ENCODE results near the gene CTDNEP1.

The CTDNEP1 gene

GRCh38 chr17:7251661-7252175 lies at the start of gene CTDNEP1:
TSS of gene CTDNEP1 (minus strand) at chr17:7251734. CDS start at chr17:7251296, 438 bp downstream.
- DNase-seq = peak; percentile 91

DNA sequence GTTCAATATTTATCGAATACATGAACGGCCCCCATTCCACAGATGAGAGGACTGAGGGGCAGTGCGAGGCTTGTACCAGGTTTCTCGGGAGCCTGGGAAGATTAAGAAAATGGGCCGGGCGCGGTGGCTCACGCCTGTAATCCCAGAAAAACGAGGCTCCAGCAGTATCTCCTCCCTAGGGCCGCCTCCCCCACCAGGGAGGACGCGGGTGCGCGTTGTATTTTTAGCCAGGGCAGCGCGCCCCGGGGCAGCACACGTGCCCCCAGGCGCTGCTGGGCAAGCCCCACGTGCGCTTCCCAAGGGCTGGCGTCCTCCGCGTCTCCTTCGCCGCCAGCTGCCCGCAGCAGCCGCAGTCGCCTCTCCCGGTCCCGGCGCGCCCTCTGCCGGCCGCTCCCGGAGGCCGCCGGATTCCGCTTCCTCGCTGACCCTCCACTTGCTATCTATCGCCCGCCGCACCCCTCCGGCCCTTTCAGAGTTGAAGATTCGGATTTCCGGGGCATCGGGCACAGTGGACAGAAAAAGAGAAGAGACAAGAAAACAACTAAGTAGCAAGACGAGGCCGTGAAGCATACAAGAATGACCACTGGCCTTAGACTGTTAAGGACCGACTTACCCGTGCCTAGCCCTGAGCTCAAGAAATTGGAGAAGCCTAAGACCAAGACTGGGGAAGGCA lies 44.8 kb upstream of the CTDNEP1 start:
- no peak for DNase-seq

- no peak for DNase-seq
Observed at GRCh38 chr17:7295230-7296180, 44.0 kb upstream of the CTDNEP1 start.

DNA sequence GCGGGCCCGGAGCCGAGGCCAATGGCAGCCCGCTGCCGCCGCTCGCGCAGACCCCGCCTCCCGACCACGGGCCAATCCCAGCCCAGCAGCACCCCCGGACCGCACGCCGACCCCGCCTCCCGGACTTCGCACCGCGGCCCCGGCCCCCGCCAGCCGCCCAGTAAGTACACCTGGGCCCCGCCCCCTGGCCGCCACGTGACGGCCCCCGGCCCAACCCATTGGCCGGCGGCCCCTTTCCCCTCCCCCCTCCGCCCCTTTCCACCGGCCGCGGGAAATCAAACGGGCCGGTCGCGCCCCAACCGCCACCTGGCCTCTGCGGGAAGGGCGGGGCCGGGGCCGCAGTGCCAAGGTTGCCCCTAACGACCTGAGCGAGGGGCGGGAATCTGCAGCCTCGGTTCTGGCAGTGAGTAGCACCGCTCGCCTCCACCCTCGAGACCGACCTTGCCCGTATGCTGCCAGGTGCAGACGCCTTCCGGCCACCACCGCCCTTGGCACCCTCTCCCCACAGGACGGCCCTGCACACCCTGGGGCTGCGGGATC lies 43.1 kb upstream of the CTDNEP1 start, which contains the start of gene YBX2:
YBX2 (minus strand) TSS at position 26 of the 540 bp plus-strand sequence. CDS start 139 bp downstream, outside the sequence.
- DNase-seq = no peak

- DNase-seq = no peak
Observed at GRCh38 chr17:7293816-7294613, 42.5 kb upstream of the CTDNEP1 start.

- no peak for DNase-seq
Observed at GRCh38 chr17:7293159-7293558, 41.6 kb upstream of the CTDNEP1 start.

DNA sequence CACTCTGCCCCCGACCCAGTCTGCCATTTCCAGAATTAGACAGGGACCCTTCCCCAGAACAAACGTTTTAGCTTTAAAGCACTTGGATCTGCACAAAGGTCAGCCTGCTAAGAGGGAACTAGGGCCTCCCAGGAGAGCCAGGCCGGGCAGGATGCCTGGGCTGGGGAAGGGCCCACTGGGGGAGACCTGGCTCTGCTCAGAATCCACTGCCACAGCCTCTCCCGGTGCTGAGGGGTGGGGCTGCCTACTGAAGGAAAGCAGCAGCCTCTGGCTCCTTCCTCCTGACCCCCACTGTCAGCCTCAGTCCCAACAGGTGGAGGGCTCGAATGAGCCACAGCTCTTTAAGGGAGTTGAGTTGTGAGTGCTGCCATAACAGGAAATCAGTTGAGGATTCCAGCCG lies 41.2 kb upstream of the CTDNEP1 start:
- no peak for DNase-seq

DNA sequence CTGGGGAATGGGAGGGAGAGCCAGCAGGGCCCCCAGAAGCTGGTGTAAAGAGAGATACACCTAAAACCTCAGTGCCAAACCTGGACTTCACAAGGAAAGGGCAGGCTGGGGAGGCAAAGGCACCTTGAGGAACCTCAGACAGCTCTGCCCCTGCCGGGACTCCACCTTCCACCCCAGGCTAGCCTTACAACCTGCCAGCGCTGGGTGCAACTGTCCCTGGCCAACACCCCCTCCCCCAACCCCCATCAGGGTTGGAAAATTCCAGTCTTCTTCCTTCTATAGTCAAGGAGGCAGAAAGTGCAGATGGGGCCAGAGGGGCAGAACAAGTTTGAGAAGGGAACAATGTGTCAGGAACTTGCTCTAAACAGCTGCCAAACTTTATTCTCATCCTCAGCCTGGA lies 40.7 kb upstream of the CTDNEP1 start:
- DNase-seq = no peak

- DNase-seq = no peak
Observed at GRCh38 chr17:7290685-7291084, 39.2 kb upstream of the CTDNEP1 start.

GRCh38 chr17:7290166-7290565 lies 38.6 kb upstream of the CTDNEP1 start:
- DNase-seq = no peak

DNA sequence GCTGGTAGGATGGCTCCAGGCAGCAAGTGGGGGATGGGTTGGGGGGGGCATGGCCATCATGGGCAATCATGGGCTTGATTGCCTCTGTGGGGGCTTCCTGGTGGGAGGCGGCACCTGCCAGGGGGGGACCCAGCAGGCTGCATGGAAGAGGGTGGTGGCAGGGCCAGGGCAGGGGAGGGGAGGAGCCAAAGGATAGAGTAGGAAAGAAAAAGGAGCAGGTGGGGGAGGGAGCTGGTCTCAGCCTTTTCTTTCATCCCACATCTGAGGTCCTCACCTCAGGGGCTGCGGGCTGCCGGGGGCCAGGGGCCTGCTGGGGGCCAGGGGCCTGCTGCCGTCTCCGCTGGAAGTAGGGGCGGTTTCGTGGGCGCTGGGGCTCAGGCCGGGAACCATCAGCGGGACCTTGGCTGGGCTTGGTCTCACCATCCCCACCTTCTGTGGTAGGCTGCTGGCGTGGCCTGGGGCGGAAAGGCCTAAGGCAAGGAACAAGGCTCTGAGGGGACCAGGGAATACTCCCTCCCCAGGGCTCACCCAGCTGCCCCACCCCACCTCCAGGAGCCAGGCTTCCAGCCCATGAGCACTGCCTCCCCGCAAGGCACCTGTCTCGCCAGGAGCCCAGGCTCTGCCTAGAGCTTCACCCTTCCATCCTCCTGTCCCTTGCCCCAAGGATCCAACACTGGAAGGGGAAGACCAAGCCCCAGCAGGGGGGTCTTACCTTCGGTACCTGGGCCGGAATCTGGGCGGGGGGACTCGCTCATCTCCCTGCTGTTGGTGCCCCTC lies 37.9 kb upstream of the CTDNEP1 start:
- DNase-seq = no peak

DNA sequence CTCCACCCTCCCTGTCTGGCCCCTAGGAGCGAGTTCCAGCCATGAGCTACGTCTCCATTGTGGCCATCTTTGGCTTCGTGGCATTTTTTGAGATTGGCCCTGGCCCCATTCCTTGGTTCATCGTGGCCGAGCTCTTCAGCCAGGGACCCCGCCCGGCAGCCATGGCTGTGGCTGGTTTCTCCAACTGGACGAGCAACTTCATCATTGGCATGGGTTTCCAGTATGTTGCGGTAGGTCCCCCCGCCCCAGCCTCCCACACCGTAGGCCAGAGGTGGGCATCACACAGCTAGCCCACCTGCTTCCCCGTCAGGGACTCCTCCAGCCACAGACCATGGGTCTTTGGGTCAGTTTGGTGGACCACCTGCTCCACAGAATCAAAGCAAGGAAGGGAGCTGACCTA lies 34.1 kb upstream of the CTDNEP1 start:
- DNase-seq = no peak

DNA sequence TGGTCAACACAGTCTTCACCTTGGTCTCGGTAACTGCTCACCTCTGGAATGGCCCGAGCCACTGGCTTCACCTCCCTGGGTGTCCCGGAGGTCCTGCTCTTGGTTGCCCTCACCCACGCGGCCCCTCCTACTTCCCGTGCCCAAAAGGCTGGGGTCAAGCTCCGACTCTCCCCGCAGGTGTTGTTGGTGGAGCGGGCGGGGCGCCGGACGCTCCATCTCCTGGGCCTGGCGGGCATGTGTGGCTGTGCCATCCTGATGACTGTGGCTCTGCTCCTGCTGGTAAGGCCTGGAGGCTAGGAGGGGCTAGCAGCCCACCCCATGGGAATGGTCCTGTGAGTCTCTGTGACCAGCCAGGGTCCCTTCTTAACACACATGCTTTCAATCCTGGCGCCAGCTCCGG lies 33.4 kb upstream of the CTDNEP1 start:
- DNase-seq = no peak

GRCh38 chr17:7283471-7284216 lies 32.1 kb upstream of the CTDNEP1 start:
- DNase-seq = no peak

DNA sequence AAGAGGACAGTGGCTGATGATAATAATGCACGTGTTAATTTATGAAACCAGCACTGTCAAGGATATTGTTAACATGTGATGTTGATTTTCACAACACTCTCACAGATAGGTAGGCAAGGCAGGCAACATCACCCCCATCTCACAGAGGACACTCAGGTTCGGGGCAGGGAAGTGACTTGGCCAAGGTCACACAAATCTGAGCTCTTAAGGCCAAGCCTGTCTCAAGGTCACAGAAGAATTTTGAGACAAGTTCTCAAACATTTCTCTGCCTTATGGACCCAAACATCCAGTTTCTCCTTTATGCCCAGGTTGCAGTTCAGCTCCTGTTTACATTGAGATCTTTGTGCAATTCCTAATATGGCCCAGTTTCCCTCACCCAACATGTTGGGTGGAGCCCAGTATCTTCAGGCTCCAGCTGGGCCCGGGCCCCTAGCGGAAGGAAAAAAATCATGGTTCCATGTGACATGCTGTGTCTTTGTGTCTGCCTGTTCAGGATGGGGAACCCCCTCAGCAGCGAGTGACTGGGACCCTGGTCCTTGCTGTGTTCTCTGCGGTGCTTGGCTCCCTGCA lies 31.3 kb upstream of the CTDNEP1 start:
- DNase-seq = no peak

- no peak for DNase-seq
Observed at GRCh38 chr17:7281953-7282751, 30.6 kb upstream of the CTDNEP1 start.

GRCh38 chr17:7281074-7281952 lies 29.8 kb upstream of the CTDNEP1 start, which contains the start of gene SLC2A4:
TSS of gene SLC2A4 (plus strand) at chr17:7281718. CDS start at chr17:7281935, 217 bp downstream.
- DNase-seq = no peak

DNA sequence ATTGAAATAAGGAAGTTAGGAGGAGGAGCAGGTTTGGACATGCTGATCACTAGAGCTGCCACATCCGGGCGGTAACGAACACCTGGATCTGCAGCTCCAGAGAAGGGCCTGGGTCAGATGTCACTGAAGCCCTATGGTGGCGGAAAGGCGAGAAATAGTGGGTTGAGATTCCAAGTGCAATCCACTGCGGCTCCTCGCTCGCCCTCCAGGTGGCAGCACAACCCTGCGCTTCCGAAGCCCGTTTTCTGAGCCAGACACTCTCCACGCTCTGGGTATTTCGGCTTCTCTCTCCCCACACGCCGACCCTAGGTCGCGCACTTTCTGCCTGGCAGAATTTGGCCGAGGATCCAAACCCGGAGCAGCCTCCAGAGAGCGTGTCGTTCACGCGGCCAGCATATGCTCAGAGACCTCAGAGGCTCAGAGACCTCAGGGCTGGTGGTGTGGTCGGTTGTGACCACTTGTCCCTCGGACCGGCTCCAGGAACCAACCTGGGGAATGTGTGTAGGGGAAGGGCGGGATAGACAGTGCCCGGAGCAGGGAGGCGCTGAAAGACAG lies 29.1 kb upstream of the CTDNEP1 start:
- DNase-seq = no peak
